Upper lobe of right lung (tissue), 1 donor: ENCODE measurements around the gene FARSB. TPM values are rescaled to one million over a fixed set of nuclear protein-coding genes. Genes with fewer than 3 reads are reported as not detected.

Source experiments
- ATAC-seq: fragments of 200-7000 bp; cut with Tn5 transposase; one replicate; pipeline ENCODE4 v1.9.1; 2020; ENCODE audit warnings: mild to moderate bottlenecking, moderate library complexity
- DNase-seq: peaks from one replicate; pipeline ENCODE4 v3.0.0-alpha.2; 2020
- H3K27ac ChIP-seq: fragments of 200-600 bp; one replicate; pipeline ENCODE4 v1.8.0; 2022
- H3K27me3 ChIP-seq: fragments of 200-600 bp; one replicate; pipeline ENCODE4 v1.8.0; 2022; ENCODE audit warnings: mild to moderate bottlenecking
- H3K36me3 ChIP-seq: fragments of 200-600 bp; one replicate; pipeline ENCODE4 v1.8.0; 2022
- H3K4me1 ChIP-seq: fragments of 200-600 bp; one replicate; pipeline ENCODE4 v1.8.0; 2022
- H3K4me3 ChIP-seq: fragments of 200-600 bp; one replicate; pipeline ENCODE4 v1.8.0; 2022; ENCODE audit warnings: mild to moderate bottlenecking
- H3K9me3 ChIP-seq: fragments of 200-600 bp; one replicate; pipeline ENCODE4 v1.8.0; 2022
- intact Hi-C: fragments of 100-400 bp; cut with DNase I; formaldehyde crosslinking; loops from one replicate; pipeline ENCODE4 v1.11.0; 2022
- total RNA-seq: library from RNA; stranded (reverse); fragmentation: NEBNext Ultra II Directional; extraction: Animal tissue kit (Norgen Biotek cat#: 25700); gene quantifications from one replicate; pipeline ENCODE4 v1.2.1, GENCODE V29; 2021
- TF ChIP-seq, protein P1 (sequence below): fragments of 200-600 bp; IDR thresholded peaks from one replicate; pipeline ENCODE4 v1.8.0; 2022; ENCODE audit warnings: antibody characterized with exemption
- donor health status: DM: no; HTN: yes; CAD: no; lungs with severe emphysema.

The FARSB gene
- total RNA-seq, 1 donor from 2014 or later, result 12.0 TPM

DNA sequence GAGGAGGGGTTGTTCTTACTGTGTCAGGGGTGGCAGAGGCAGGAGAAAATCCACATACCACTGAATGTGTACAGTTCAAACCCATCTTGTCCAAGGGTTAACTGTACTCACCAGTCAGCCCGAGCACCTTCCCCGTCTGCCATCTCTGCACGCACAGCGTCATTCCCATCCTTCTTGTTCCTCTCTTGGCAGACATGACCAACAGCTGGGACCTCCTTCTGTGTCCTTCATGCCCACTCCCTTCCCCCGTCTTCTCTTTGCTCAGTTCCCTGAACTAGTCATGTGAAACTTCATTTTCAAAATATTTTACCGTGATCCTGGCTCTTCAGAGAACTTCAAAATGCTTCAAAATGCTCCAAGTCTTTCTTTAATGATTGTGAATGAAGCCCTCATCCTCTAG lies 92.0 kb downstream of the FARSB start:
- Histone ChIP-seq H3K4me1 (no peaks in the 10 kb centered on the region), H3K36me3 (peaks cover 9% of the 10 kb centered on the region), H3K9me3 (no peaks in the 10 kb centered on the region), H3K4me3 (no peak overlapping the region), H3K27ac (no peak overlapping the region), H3K27me3 (no peaks in the 10 kb centered on the region)
- no peak for DNase-seq
- TF ChIP-seq, protein P1, sequence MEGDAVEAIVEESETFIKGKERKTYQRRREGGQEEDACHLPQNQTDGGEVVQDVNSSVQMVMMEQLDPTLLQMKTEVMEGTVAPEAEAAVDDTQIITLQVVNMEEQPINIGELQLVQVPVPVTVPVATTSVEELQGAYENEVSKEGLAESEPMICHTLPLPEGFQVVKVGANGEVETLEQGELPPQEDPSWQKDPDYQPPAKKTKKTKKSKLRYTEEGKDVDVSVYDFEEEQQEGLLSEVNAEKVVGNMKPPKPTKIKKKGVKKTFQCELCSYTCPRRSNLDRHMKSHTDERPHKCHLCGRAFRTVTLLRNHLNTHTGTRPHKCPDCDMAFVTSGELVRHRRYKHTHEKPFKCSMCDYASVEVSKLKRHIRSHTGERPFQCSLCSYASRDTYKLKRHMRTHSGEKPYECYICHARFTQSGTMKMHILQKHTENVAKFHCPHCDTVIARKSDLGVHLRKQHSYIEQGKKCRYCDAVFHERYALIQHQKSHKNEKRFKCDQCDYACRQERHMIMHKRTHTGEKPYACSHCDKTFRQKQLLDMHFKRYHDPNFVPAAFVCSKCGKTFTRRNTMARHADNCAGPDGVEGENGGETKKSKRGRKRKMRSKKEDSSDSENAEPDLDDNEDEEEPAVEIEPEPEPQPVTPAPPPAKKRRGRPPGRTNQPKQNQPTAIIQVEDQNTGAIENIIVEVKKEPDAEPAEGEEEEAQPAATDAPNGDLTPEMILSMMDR, result no peak
- intact Hi-C loops, result no loop called here
- no peak for ATAC-seq

DNA sequence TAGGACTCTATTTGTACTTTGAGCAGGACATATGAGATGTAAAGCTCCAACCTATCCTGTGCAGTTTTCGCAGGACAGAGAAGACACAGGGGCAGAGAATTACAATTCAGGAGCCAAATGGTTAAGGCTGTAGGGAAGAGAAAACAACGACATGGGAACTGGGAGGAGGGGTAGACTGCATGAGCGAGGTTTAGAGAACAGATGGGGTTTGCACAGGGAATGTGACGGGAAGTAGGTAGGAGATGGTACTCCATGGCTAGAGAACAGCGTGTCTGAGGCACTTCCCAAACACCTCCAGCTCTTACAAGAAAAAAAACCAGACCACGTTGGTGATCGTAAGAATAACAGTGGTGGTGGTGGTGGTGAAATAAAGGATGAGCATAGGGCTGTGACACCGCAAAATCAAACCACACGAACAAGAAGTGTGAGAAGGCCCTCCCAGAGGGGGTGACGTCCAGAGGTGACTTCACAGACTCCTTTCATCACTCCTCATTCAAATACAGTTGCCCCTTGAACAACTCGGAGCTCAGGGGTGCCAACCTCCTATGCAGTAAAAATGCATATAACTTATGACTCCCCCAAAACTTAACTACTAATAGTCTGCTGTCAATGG lies 92.7 kb downstream of the FARSB start:
- TF ChIP-seq, protein P1, result no peak
- Histone ChIP-seq H3K27me3 (no peaks in the 10 kb centered on the region), H3K36me3 (peaks cover 9% of the 10 kb centered on the region), H3K27ac (no peak overlapping the region), H3K4me3 (no peak overlapping the region), H3K4me1 (no peaks in the 10 kb centered on the region), H3K9me3 (no peaks in the 10 kb centered on the region)
- ATAC-seq, result no peak
- DNase-seq, result no peak
- intact Hi-C loops, result no loop called here

DNA sequence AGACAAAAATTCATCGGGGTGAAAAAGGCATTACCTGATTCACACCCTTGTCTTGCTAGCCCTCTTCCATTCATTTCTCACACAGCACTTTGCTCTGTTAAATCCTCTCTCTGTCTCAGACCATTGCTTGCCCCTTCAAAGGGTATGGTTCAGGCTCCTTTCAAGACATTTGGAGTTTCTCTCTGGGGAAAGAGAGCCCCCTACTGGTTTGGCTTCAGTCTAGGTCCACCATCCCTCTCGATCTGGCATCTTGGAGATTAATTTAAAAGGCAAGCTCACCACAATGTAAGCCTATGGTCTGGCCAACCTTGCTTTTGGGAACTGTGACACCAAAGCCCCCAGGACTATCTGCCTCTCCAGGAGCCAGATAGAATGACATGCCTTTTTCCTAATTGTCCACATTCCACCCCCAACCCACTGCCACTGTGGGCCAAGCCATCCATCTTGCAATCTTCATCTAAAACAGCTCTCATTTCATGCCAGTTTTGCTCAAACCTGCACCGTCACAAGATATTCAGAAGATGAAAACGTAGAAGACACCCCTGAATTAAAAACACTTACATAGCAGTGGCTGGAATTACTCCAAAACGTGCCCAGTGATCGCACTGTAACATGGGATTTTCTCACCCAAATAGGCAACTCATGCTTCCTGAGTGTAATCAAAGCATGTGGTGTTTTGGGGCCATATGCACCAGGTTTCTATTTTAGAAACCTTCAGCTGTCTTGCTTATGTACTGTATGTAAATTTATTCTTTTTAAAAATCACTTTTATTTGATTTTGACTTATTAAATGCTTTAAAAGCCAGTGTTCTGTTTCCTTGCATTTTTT lies 93.9 kb downstream of the FARSB start:
- Histone ChIP-seq H3K4me3 (no peak overlapping the region), H3K27me3 (no peaks in the 10 kb centered on the region), H3K36me3 (peaks cover under 1% of the 10 kb centered on the region), H3K9me3 (no peaks in the 10 kb centered on the region), H3K27ac (no peak overlapping the region), H3K4me1 (no peaks in the 10 kb centered on the region)
- DNase-seq (no peak), ATAC-seq (peak; percentile 81)
- intact Hi-C loops, result no loop called here
- TF ChIP-seq, protein P1, result peak; percentile 64

DNA sequence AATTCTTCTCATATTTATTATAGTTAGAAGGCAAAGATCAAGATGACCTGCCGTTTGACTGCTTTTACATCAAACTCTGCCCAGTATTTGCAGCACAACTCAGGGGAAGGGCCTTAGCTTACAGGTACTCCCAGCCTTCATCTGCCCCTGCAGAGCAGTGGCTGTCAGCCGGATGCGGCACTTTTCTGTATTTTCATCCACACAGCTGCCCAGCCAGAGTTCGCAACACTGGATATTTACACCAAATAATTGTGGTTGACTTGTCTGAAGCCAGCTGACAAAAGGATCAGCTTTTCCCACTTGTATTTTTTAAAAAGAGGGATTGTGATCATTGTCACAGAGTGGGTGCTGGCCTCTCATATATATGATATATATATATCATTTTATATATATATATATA lies 94.7 kb downstream of the FARSB start:
- Histone ChIP-seq H3K27me3 (no peaks in the 10 kb centered on the region), H3K4me1 (no peaks in the 10 kb centered on the region), H3K4me3 (no peak overlapping the region), H3K27ac (no peak overlapping the region), H3K9me3 (no peaks in the 10 kb centered on the region), H3K36me3 (no peaks in the 10 kb centered on the region)
- intact Hi-C loops, result no loop called here
- ATAC-seq, result no peak
- TF ChIP-seq, protein P1, result no peak
- no peak for DNase-seq

DNA sequence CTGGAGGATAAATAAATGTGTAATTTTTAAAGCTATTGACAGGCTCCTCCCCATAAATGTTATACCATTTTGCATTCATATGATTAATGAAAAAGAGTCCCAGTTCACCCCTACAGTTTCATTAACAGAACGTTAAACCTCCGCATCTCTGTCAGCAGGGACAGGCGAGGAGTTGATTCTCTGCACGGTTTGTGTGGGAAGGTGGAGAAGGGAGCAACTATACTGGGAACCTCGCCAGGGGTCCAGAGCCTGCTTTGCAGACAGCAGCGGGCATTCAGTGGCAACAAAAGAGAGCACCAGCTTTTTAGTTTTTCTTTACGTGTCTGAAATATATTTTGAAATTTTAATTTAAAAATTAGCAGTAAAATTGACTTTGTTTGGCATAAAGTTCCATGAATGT lies 101.4 kb downstream of the FARSB start:
- intact Hi-C loops, result no loop called here
- TF ChIP-seq, protein P1, result no peak

More for the DNA sequence above, 101.4 kb downstream of the FARSB start:
- no peaks in the 10 kb centered on the region for H3K4me1 ChIP-seq
- no peak overlapping the region for H3K27ac ChIP-seq
- no peaks in the 10 kb centered on the region for H3K9me3 ChIP-seq
- no peak for ATAC-seq
- H3K27me3 ChIP-seq, result no peaks in the 10 kb centered on the region
- no peaks in the 10 kb centered on the region for H3K36me3 ChIP-seq
- no peak overlapping the region for H3K4me3 ChIP-seq
- no peak for DNase-seq
